Glutamatergic neuron (in vitro differentiated cells): ENCODE results near the gene DLD. TPM values are rescaled to one million over a fixed set of nuclear protein-coding genes. Genes with fewer than 3 reads are reported as not detected.

Experiments
- DNase-seq: peaks from one replicate; pipeline ENCODE4 v3.0.0; 2022
- H3K27ac Mint-ChIP-seq: one replicate; pipeline ENCODE4 v1.8.0; 2020; ENCODE audit warnings: mild to moderate bottlenecking, mixed read lengths, inconsistent platforms; ENCODE audit not compliant: unreplicated experiment
- H3K27me3 Mint-ChIP-seq: one replicate; pipeline ENCODE4 v1.8.0; 2020; ENCODE audit warnings: mild to moderate bottlenecking, moderate library complexity, mixed read lengths, inconsistent platforms; ENCODE audit not compliant: unreplicated experiment
- H3K36me3 Mint-ChIP-seq: one replicate; pipeline ENCODE4 v1.8.0; 2020; ENCODE audit warnings: mild to moderate bottlenecking, mixed read lengths, inconsistent platforms; ENCODE audit not compliant: unreplicated experiment
- H3K4me1 Mint-ChIP-seq: one replicate; pipeline ENCODE4 v1.8.0; 2020; ENCODE audit warnings: mild to moderate bottlenecking, low read depth, mixed read lengths, inconsistent platforms; ENCODE audit not compliant: unreplicated experiment
- H3K4me3 Mint-ChIP-seq: one replicate; pipeline ENCODE4 v1.8.0; 2020; ENCODE audit warnings: mild to moderate bottlenecking, mixed read lengths, inconsistent platforms; ENCODE audit not compliant: unreplicated experiment
- H3K9me3 Mint-ChIP-seq: one replicate; pipeline ENCODE4 v1.8.0; 2020; ENCODE audit warnings: mild to moderate bottlenecking, moderate library complexity, mixed read lengths, inconsistent platforms; ENCODE audit not compliant: unreplicated experiment
- long read RNA-seq: library from polyadenylated mRNA; unstranded; transcript quantifications from one replicate; pipeline ENCODE4 v2.0.0, GENCODE V29; 2020; ENCODE audit not compliant: unreplicated experiment
- total RNA-seq: library from RNA; stranded (reverse); fragmentation: NEBNext Ultra II Directional; extraction: Animal tissue kit (Norgen Biotek cat#: 25700); gene quantifications from one replicate; pipeline ENCODE4 v1.2.1, GENCODE V29; 2021; ENCODE audit not compliant: unreplicated experiment
- TF ChIP-seq, protein P1 (sequence below): fragments of 200-600 bp; sonication (generic); IDR thresholded peaks from one replicate; pipeline ENCODE4 v1.5.0; 2021; ENCODE audit not compliant: partially characterized antibody, unreplicated experiment

Gene DLD, protein sequence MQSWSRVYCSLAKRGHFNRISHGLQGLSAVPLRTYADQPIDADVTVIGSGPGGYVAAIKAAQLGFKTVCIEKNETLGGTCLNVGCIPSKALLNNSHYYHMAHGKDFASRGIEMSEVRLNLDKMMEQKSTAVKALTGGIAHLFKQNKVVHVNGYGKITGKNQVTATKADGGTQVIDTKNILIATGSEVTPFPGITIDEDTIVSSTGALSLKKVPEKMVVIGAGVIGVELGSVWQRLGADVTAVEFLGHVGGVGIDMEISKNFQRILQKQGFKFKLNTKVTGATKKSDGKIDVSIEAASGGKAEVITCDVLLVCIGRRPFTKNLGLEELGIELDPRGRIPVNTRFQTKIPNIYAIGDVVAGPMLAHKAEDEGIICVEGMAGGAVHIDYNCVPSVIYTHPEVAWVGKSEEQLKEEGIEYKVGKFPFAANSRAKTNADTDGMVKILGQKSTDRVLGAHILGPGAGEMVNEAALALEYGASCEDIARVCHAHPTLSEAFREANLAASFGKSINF
- 75.9 TPM for total RNA-seq
- long read RNA-seq, transcript DLD-201 (14 exons, 3,755 nt) = major isoform, 122 of 138 reads
- long read RNA-seq, partial matches to known transcripts = 14 of 138 reads
- long read RNA-seq, other reads (novel, unspliced or antisense) = 2 of 138 reads

DNA sequence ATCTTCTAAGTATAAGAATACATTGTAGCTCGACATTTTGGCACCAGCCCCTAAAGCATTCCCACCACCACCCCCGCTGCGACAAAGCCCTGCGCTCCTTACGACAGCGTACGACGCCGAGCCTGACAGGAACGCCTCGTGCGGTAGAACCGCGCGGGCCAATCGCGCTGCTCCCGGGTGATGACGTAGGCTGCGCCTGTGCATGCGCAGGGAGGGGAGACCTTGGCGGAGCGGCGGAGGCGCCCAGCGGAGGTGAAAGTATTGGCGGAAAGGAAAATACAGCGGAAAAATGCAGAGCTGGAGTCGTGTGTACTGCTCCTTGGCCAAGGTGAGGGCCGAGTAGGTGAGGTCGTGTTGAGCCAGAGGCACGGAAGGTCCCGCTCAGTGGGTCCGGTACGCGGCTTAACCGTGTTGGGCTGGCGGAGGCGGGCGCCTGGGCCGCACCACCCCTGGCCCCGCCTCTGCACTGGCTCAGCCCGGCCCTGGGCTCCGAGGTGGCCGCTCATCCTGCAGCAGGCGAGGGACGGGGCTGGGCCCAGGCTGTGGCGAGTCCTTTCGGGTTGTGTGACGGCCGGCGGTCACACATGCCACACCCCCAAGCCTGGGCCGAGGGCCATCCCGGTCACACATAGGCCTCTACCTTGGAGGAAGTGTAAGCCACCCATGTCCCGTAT lies at the start of gene DLD:
TSS of gene DLD (plus strand) at position 222 of the 674 bp plus-strand sequence. CDS start at position 290, 68 bp downstream.
- peaks cover 14% of the 10 kb centered on the region for H3K4me1 Mint-ChIP-seq
- H3K27ac Mint-ChIP-seq = peak within 1 kb of the TSS; percentile 98
- peaks cover 3% of the 10 kb centered on the region for H3K27me3 Mint-ChIP-seq
- H3K4me3 Mint-ChIP-seq = peak within 1 kb of the TSS; percentile 99
- H3K9me3 Mint-ChIP-seq = peaks cover 9% of the 10 kb centered on the region
- no peaks in the 10 kb centered on the region for H3K36me3 Mint-ChIP-seq
- TF ChIP-seq, protein P1, sequence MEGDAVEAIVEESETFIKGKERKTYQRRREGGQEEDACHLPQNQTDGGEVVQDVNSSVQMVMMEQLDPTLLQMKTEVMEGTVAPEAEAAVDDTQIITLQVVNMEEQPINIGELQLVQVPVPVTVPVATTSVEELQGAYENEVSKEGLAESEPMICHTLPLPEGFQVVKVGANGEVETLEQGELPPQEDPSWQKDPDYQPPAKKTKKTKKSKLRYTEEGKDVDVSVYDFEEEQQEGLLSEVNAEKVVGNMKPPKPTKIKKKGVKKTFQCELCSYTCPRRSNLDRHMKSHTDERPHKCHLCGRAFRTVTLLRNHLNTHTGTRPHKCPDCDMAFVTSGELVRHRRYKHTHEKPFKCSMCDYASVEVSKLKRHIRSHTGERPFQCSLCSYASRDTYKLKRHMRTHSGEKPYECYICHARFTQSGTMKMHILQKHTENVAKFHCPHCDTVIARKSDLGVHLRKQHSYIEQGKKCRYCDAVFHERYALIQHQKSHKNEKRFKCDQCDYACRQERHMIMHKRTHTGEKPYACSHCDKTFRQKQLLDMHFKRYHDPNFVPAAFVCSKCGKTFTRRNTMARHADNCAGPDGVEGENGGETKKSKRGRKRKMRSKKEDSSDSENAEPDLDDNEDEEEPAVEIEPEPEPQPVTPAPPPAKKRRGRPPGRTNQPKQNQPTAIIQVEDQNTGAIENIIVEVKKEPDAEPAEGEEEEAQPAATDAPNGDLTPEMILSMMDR = no peak
- DNase-seq = peak; percentile 94

DNA sequence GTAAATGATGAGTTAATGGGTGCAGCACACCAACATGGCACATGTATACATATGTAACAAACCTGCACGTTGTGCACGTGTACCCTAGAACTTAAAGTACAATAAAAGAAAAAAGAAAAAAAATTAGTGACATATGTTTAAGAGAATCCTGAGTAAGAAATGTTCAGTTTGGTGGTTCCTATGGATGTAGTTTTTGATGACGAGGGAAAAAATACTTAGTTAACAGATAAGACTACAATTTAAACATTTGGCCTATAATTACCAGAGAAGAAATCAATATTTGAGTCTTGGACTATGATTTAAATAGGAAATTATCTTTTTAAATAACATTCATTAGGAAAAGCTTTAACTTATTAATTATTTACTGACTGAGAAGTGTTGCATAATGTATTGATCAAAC lies 48.8 kb upstream of the DLD start:
- Mint-ChIP-seq H3K4me3 (no peak overlapping the region), H3K9me3 (no peaks in the 10 kb centered on the region), H3K27ac (no peak overlapping the region), H3K4me1 (no peaks in the 10 kb centered on the region), H3K27me3 (no peaks in the 10 kb centered on the region), H3K36me3 (no peaks in the 10 kb centered on the region)
- DNase-seq = no peak
- TF ChIP-seq, protein P1 = no peak

DNA sequence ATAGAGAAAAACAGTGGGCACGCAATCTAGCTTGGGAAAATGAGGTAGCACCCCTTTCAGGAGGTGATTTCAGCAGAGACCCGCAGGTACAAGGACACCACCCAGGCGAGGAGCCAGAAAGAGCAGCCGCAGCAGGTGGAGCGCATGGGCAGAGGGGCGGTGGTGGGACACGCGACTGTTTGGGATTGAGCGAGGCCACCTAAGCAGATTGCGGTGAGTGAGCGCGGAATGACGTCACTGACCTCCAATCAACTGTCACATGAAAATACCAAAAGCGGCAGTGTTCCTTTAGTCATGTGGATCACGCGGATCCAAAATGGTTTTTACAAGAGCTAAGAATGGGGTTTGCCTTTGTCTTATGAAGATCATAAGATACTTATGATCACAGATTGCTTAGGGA lies 47.8 kb upstream of the DLD start:
- no peak for DNase-seq
- H3K9me3 Mint-ChIP-seq = no peaks in the 10 kb centered on the region
- H3K27ac Mint-ChIP-seq = no peak overlapping the region
- H3K36me3 Mint-ChIP-seq = no peaks in the 10 kb centered on the region
- no peaks in the 10 kb centered on the region for H3K27me3 Mint-ChIP-seq
- H3K4me1 Mint-ChIP-seq = no peaks in the 10 kb centered on the region
- TF ChIP-seq, protein P1 = no peak
- no peak overlapping the region for H3K4me3 Mint-ChIP-seq

DNA sequence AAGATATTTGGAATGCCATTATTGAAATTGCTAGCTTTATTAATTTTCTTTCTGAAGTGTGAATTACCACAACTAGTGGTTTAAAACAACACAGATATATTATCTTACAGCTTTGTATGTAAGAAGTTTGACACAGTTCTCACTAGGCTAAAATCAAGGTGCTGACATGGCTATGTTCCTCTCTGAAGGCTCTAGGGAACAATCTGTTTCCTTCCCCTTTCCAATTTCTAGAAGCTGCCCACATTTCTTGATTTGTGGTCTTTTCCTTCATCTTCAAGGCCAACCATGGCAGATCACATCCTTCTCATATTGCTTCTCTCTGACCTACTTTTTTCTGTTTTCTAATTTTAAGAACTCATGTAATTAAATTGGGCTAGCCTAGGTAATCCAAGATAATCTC lies 44.7 kb upstream of the DLD start:
- Mint-ChIP-seq H3K27ac (no peak overlapping the region), H3K36me3 (no peaks in the 10 kb centered on the region), H3K9me3 (no peaks in the 10 kb centered on the region), H3K4me3 (no peak overlapping the region), H3K4me1 (peaks cover 1% of the 10 kb centered on the region), H3K27me3 (no peaks in the 10 kb centered on the region)
- TF ChIP-seq, protein P1 = no peak
- DNase-seq = no peak
